SK-N-SH (cell line): ENCODE results near the gene ONECUT1.

Experiments
- CHD2 ChIP-seq: fragments of 150-350 bp; IDR thresholded peaks from 2 replicates; pipeline ENCODE4 v1.6.1; 2018; ENCODE audit warnings: low read length; ENCODE audit not compliant: partially characterized antibody
- ELF1 ChIP-seq: IDR thresholded peaks from 2 replicates; pipeline ENCODE4 v1.4.0; 2012
- EP300 ChIP-seq, 2 experiments: IDR thresholded peaks; 2 replicates each; pipeline versions ENCODE4 v1.4.0 to v1.6.1; 2012; ENCODE audit warnings: borderline replicate concordance in 1 of 2, low read depth in 1 of 2, low read length in 1 of 2
- EZH2phosphoT487 ChIP-seq: fragments of 200-600 bp; sonication (generic); IDR thresholded peaks from 2 replicates; pipeline ENCODE4 v1.6.1; 2017; ENCODE audit warnings: low read depth, mixed run types, mild to moderate bottlenecking, antibody characterized with exemption, moderate library complexity, borderline replicate concordance
- GABPA ChIP-seq: IDR thresholded peaks from 2 replicates; pipeline ENCODE4 v1.4.0; 2012; ENCODE audit warnings: low read depth, mild to moderate bottlenecking
- NFIC ChIP-seq: IDR thresholded peaks from 2 replicates; pipeline ENCODE4 v1.4.0; 2012; ENCODE audit warnings: borderline replicate concordance
- POLR2AphosphoS5 ChIP-seq: IDR thresholded peaks from 2 replicates; pipeline ENCODE4 v1.6.1; 2012; ENCODE audit warnings: low read depth, low read length
- RCOR1 ChIP-seq: fragments of 150-350 bp; IDR thresholded peaks from 2 replicates; pipeline ENCODE4 v1.6.1; 2017; ENCODE audit warnings: antibody characterized with exemption, low read length
- RXRA ChIP-seq: IDR thresholded peaks from 2 replicates; pipeline ENCODE4 v1.4.0; 2012; ENCODE audit warnings: low read depth, mild to moderate bottlenecking, borderline replicate concordance
- SIN3A ChIP-seq: IDR thresholded peaks from 2 replicates; pipeline ENCODE4 v1.6.1; 2012; ENCODE audit warnings: low read depth, mild to moderate bottlenecking, low read length, moderate library complexity, borderline replicate concordance
- SMC3 ChIP-seq: IDR thresholded peaks from 2 replicates; pipeline ENCODE4 v1.6.1; 2012; ENCODE audit warnings: low read depth, low read length, improper control_type of control experiment
- TF ChIP-seq, protein P1 (sequence below): IDR thresholded peaks from 2 replicates; pipeline ENCODE4 v1.6.1; 2012; ENCODE audit warnings: mild to moderate bottlenecking, low read depth, low read length, moderate library complexity
- TF ChIP-seq, protein P2 (sequence below): fragments of 200-600 bp; sonication (generic); IDR thresholded peaks from 2 replicates; pipeline ENCODE4 v1.6.1; 2017; ENCODE audit warnings: antibody characterized with exemption, mild to moderate bottlenecking, moderate library complexity
- TF ChIP-seq, protein P3 (sequence below): IDR thresholded peaks from 2 replicates; pipeline ENCODE4; 2012

DNA sequence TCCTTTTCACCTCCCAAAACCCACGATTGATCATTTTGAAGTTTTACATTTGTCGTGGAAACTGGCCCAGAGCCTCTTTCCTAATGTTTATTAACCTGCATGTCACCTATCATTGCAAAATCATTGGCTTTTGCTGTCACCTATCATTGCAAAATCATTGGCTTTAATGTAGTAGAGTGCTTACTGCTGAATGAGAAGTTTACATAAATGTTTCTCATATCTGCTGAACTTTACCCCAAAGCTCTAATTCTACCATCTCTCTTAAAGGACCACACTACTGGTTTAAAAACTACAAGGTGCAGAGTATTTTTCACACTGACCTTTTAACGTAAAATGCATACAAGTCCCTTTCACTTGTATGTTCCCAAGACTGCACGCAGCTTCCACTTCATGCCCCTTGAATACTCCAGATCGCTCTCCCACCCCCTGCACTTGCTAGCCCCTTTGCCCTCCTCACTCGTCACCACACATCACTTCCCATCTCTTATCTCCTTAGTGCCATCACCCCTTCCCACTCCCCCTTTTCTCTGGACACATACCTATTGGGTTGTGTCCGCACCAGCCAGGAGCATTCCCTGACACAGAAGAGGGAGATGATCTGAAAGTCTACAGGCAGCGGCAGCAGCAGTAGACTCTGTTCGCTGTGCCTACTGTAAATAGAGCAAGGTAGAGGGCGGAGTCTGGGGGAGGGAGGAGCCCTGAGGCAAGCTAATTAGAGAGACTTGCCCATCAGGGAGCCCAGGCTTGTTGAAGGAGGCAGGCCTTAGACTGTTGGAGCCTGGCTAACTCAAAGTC lies 80.8 kb downstream of the ONECUT1 start:
- TF ChIP-seq SIN3A: no peak
- TF ChIP-seq POLR2AphosphoS5: no peak
- TF ChIP-seq, protein P1, sequence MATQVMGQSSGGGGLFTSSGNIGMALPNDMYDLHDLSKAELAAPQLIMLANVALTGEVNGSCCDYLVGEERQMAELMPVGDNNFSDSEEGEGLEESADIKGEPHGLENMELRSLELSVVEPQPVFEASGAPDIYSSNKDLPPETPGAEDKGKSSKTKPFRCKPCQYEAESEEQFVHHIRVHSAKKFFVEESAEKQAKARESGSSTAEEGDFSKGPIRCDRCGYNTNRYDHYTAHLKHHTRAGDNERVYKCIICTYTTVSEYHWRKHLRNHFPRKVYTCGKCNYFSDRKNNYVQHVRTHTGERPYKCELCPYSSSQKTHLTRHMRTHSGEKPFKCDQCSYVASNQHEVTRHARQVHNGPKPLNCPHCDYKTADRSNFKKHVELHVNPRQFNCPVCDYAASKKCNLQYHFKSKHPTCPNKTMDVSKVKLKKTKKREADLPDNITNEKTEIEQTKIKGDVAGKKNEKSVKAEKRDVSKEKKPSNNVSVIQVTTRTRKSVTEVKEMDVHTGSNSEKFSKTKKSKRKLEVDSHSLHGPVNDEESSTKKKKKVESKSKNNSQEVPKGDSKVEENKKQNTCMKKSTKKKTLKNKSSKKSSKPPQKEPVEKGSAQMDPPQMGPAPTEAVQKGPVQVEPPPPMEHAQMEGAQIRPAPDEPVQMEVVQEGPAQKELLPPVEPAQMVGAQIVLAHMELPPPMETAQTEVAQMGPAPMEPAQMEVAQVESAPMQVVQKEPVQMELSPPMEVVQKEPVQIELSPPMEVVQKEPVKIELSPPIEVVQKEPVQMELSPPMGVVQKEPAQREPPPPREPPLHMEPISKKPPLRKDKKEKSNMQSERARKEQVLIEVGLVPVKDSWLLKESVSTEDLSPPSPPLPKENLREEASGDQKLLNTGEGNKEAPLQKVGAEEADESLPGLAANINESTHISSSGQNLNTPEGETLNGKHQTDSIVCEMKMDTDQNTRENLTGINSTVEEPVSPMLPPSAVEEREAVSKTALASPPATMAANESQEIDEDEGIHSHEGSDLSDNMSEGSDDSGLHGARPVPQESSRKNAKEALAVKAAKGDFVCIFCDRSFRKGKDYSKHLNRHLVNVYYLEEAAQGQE: no peak
- no peak for TF ChIP-seq EP300 (IDR thresholded peaks at IDR 0.05; ENCODE audit: borderline replicate concordance in 1 of 2, low read depth in 1 of 2, low read length in 1 of 2)
- TF ChIP-seq, protein P2, sequence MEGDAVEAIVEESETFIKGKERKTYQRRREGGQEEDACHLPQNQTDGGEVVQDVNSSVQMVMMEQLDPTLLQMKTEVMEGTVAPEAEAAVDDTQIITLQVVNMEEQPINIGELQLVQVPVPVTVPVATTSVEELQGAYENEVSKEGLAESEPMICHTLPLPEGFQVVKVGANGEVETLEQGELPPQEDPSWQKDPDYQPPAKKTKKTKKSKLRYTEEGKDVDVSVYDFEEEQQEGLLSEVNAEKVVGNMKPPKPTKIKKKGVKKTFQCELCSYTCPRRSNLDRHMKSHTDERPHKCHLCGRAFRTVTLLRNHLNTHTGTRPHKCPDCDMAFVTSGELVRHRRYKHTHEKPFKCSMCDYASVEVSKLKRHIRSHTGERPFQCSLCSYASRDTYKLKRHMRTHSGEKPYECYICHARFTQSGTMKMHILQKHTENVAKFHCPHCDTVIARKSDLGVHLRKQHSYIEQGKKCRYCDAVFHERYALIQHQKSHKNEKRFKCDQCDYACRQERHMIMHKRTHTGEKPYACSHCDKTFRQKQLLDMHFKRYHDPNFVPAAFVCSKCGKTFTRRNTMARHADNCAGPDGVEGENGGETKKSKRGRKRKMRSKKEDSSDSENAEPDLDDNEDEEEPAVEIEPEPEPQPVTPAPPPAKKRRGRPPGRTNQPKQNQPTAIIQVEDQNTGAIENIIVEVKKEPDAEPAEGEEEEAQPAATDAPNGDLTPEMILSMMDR: no peak
- TF ChIP-seq, protein P3, sequence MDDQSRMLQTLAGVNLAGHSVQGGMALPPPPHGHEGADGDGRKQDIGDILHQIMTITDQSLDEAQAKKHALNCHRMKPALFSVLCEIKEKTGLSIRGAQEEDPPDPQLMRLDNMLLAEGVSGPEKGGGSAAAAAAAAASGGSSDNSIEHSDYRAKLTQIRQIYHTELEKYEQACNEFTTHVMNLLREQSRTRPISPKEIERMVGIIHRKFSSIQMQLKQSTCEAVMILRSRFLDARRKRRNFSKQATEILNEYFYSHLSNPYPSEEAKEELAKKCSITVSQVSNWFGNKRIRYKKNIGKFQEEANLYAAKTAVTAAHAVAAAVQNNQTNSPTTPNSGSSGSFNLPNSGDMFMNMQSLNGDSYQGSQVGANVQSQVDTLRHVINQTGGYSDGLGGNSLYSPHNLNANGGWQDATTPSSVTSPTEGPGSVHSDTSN: no peak
- no peak for TF ChIP-seq NFIC
- no peak for TF ChIP-seq EZH2phosphoT487
- TF ChIP-seq CHD2: no peak
- TF ChIP-seq GABPA: no peak
- TF ChIP-seq SMC3: no peak
- no peak for TF ChIP-seq ELF1
- TF ChIP-seq RXRA: no peak
- no peak for TF ChIP-seq RCOR1
